NCI-H2171 treated with DMSO at 0.1 percent for 48 hours (cell line): Measurements from ENCODE around the gene ADAMTS10.
"Not testable (repeated sequence)": the region's sequence is repeated elsewhere in the genome, so short reads cannot be mapped to it uniquely, and the experiment has no call there.

Source experiments
- DNase-seq: peaks from one replicate; lab custom pipeline; 2025; lab: John Stamatoyannopoulos, UW

ADAMTS10 gene

GRCh38 chr19:8593931-8594330 is 16.6 kb downstream of the ADAMTS10 start:
- DNase-seq, result no peak

DNA sequence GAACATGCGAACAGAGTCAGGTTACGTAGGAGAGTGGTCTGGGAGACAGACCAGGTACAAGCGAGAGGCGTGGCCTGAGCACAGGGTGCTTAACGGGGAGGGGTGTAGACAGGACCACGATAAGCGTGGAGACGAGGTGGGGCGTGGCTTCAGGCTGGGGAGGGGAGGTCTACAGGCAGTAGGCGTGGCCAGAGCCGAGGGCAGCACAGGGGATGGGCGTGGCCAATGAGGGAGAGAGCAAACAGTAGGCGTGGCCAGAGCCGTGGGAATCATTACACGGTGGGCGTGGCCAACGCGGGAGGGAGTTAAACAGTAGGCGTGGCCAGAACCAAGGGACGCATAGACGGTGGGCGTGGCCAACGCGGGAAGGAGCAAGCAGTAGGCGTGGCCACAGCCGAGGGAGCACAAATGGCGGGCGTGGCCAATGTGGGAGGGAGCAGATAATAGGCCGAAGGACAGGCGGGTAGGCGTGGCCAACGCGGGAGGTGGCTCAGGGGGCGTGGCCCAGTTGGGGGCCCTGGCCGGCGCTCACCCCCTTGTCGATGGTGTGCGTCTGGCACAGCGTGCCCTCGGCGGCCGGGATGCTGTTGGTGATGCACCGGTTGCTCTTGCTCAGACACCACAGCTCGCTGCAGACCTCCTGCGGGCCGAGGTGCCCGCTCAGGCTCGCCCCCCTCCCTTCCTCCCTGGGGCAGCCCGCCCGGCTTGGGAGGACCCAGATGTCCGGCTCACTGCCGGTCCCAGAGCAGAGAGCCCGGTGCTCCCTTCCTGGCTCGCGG is 18.1 kb downstream of the ADAMTS10 start:
- peak; percentile 13 for DNase-seq

DNA sequence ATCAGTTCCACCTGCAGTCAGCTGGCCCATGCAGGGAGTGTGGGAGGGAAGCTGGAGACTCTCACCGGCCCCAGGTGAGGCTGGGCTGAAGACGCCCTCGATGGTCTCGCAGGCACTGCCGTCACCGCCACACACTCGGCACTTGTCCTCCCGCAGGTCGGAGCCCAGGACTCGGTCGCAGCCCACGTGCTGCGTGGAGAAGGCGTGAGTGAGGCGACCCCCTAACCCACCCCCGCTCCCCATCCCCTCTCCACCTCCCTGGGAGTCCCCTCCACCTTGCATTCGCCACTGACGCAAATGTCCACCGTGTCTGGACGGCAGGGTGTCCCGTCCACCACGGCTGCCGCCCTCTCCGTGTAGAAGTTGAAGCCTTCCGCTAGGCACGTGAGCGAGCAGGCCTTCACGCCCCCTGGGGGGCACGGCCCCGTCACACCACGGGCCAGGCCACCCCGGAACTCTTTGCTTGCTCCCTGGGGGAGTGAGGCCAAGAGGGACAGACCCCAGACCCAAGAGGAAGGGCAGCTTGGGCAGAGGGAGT is 21.3 kb downstream of the ADAMTS10 start:
- no peak for DNase-seq

- DNase-seq, result peak; percentile 17
These were observed 24.4 kb downstream of the ADAMTS10 start for GRCh38 chr19:8585894-8586750.

DNA sequence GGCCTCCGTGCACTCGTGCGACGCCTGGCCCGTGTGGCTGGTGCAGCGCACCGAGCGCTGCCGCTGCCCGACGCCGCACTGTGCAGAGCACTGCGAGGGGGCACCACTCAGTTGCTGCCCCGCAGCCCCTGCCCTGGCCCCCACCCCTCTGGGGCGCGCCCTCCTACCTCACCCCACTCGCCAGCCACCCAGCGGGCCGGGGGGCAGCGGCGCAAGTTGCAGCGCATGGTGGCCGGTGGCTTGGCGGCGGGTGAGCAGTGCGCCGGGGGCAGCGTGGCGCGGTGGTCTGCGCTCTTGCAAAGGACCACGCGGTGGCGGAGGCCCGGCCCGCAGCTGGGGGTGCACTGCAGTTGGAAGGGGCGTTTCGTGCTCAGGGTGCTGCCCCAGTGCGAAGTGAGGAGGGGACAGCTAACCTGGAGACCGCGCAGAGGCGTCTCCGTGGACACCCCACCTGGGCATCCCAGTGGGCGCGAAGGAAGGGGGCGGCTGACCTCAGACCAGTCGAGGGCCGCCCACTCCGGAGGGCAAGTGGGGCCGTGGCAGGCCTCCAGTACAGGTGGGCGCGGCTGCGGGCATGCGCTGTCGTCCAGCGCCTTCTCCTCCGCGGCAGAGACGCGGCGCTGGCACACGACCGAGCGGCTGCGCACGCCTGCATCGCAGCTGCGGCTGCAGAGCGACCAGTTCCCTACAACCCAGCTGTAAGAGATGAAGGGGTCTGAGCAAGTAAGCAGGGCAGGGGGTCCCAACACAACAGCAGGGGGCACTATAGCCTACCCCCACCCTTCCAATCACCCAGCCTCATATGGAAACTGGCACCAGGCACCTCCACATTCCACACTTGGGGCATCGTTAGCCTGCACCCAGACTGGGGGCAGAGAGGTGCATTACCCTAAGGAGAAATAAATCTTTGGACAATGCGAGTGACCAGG is 25.3 kb downstream of the ADAMTS10 start:
- no peak for DNase-seq

GRCh38 chr19:8580710-8581281 is 29.7 kb downstream of the ADAMTS10 start:
- peak; percentile 52 for DNase-seq

DNA sequence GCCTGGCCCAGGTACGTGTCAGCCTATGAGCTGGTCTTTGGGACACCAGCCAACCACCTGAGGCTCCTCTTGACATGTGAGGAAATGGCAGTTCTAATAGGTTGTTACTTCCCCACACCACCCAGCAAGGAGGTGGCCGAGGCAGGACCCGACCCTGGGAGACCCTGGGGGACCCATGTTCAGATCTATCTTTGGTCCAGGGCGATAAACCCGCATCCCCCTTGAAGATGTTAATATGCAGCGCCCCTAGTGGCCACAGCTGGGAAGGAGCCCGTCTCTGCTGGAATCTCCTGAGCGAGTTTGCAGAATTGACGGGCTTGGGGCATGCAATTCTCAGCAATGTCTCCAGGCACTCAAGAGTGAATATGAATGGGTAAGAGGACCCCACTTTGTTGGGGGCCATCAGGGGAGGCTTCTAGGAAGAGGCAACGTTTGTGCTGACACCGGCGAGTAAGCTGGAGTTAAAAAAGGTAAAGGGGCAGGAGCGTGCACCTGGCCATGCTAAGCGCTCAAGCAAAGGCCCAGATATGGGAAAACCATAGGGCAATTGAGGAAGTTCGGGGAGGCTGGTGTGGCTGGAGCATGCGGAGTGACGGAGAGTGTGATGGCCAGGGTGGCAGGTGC is 31.8 kb downstream of the ADAMTS10 start:
- DNase-seq, result peak; percentile 63

DNA sequence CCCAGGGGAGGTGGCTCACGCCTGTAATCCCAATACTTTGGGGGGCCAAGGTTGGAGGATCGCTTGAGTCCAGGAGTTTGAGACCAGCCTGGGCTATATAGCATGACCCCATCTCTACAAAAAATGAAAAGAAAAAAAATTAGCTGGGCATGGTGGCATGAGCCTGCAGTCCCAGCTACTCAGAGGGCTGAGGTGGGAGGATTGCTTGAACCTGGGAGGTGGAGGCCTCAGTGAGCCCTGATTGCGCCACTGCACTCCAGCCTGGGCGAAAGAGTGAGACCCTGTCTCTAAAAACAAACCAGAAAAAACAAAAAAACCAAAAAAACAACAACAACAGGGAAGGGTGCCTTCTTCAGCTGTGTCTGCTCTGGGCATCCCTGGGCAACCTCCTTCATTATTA is 32.8 kb downstream of the ADAMTS10 start:
- DNase-seq, result no peak

GRCh38 chr19:8577247-8577646 is 33.3 kb downstream of the ADAMTS10 start, which contains the start of gene MYO1F:
TSS of gene MYO1F (minus strand) at chr19:8577442. CDS start at chr19:8577309, 133 bp downstream.
- DNase-seq, result no peak

DNA sequence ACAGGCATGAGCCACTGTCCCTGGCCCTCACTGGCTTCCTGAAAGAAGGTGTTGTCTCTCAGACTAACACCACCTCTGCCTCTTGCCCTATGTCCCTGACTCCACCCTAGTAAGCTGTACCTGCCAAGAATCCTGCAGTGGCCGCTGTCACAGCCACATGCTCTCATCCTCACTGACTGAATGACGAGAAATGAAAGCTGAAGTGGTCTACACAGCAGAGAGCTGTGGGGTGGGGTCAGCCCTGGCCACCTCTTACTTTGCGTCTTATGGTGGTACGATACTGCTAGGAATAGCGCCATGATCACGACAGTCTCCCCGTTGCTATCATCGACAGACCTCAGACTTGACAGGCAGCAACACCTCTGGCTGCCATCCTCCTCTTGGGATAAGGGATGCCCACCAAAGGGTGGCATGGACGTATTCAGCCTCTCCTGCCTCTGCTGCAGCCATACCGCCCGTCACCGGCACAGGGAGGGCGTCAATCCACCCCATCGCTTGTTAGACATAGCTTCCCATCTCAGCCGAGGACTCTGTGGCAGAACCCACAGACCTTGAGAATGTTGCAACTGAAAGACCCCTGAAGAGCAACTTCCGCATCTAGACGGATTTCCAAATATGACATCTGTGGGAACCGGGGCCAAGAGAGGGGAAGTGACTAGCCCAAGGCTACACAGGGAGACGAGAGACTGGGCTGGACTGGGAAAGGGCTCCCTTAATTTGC is 34.1 kb downstream of the ADAMTS10 start:
- no peak for DNase-seq

GRCh38 chr19:8575467-8575997 is 35.0 kb downstream of the ADAMTS10 start:
- no peak for DNase-seq

GRCh38 chr19:8574619-8574922 is 35.9 kb downstream of the ADAMTS10 start:
- DNase-seq, result not testable (repeated sequence)

GRCh38 chr19:8573316-8573715 is 37.2 kb downstream of the ADAMTS10 start:
- DNase-seq, result no peak

DNA sequence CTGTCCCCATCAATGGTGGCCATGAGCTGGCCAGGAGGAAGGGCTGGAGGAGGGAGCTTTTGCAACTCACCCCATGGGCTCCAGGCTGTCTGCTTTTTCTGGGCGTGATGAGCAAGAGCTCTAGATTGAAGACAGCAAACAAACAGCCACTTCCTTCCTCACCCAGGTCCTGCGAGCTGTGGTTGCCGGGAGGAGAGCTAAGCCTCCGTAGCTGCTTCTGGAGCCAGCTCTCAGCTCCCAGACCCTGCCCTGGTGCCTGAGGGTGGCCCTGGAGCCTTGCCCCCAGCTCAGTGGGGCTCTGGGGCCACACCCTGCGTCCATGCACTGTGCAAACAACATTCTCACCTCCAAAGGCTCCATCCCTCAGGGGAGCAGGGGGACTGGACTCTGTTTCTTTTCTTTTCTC is 39.5 kb downstream of the ADAMTS10 start:
- DNase-seq, result no peak

DNA sequence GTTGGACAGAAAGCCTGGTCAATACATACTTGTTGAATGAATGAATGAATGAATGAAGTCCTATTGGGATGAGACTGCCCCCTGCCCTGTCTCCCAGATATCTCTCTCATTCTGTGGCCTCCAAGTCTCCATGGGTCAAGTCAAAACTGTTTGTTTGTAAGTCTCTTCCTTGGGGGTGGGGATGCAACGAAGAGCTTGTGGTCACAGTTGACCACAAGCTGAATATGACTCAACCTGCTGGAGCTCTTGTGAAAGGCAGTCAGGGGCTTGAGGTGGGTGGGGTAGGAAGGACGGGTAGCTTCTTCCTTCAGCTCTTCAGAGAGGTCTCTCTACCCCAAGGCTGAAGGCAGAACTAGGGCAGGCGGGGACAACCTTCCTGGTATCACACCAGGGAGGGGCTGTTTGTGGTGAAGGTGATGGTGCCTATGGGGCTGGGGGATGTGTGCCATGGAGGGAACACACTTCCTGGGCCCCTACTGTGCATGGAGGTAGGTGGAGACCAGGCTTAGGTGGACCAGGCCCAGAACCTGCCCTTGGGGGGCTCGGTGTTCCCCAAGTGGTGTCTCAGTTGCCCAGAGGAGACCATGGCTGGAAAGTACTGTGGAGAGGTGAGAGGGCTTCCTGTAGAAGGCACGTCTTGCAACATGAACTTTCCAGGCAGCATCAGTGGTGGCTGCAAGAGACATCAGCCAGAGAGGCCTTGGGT is 41.3 kb downstream of the ADAMTS10 start:
- no peak for DNase-seq

GRCh38 chr19:8567522-8568172 is 42.9 kb downstream of the ADAMTS10 start:
- no peak for DNase-seq

DNA sequence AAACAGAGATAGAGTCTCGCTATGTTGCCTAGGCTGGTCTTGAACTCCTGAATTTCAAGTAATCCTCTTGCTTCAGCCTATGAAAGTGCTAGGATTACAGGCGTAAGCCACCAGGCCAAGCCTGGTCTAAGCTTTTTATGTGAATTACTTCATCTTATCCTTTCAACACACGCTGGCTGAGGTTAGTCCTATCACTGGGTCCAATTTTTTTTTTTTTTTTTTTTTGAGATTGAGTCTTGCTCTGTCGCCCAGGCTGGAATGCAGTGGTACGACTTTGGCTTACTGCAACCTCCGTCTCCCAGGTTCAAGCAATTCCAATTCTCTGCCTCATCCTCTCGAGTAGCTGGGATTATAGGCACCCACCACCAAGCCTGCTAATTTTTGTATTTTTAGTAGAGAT is 43.7 kb downstream of the ADAMTS10 start:
- DNase-seq, result no peak

DNA sequence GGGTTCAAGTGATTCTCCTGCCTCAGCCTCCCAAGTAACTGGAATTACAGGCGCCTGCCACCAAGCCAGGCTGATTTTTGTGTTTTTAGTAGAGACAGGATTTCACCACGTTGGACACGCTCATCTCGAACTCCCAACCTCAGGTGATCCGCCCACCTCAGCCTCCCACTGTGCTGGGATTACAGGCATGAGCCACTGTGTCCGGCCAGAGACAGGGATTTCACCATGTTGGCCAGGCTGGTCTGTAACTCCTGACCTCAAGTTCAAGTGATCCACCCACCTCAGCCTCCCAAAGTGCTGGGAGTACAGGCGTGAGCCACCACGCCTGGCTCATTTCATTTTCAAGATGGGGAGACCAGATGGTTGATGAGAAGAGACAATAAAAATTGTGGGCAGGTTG is 45.6 kb downstream of the ADAMTS10 start:
- not testable (repeated sequence) for DNase-seq
